CD4-positive, alpha-beta T cell treated with Interleukin-21 for 1 hour (primary cell): ENCODE results near the gene HIGD1A.

Source experiments
- DNase-seq: peaks from one replicate; pipeline ENCODE4 v3.0.0-alpha.2; 2020

The HIGD1A gene

GRCh38 chr3:42795621-42796181 is 8.6 kb downstream of the HIGD1A start:
- no peak for DNase-seq

- no peak for DNase-seq
Observed at GRCh38 chr3:42790714-42791229, 13.5 kb downstream of the HIGD1A start.

GRCh38 chr3:42786631-42787030 is 17.7 kb downstream of the HIGD1A start:
- no peak for DNase-seq

- no peak for DNase-seq
Observed at GRCh38 chr3:42786212-42786611, 18.1 kb downstream of the HIGD1A start.

- peak; percentile 75 for DNase-seq
Observed at GRCh38 chr3:42780892-42781700, 23.2 kb downstream of the HIGD1A start.

GRCh38 chr3:42780398-42780797 is 23.9 kb downstream of the HIGD1A start:
- DNase-seq, result no peak

DNA sequence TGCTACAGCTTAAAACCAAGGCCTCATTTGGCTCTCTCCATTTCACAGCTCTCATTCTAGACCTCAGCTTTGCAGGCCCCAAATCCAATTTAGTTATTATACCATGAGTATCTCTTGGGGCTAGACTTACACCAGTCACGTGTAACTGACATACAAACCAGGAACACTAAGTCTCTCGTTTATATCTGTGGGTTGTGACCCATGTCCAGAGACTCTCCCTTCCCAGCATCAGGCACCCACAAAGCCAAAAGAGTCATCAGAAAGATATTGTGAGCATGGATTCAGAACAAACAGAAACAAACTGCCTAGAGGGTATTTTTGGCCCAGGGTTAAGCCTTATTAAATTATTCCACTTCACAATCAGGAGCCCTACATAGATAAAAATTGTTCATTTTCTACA is 25.6 kb downstream of the HIGD1A start:
- DNase-seq, result no peak

DNA sequence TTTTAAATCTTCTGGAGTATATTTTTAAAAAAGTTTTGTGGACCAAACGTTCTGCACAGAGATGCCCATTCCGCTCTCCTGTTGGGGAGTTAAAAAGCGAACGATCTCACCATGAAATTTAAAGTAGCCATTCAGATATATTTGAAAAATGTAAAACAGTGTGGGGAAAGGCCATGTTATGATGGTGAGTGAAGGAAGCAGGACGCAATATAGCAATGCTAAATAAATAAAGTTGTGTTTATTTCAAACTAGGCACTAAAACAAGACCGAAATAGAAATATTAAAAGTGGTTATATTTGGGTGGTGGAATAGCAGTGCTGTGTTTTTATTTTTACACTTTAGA is 30.9 kb downstream of the HIGD1A start:
- DNase-seq, result no peak

GRCh38 chr3:42772670-42773408 is 31.5 kb downstream of the HIGD1A start, which contains the start of gene CCDC13:
Gene CCDC13, minus strand, starts transcription at chr3:42773253. Its CDS starts 14,908 bp downstream, at chr3:42758345.
- DNase-seq, result peak; percentile 91

DNA sequence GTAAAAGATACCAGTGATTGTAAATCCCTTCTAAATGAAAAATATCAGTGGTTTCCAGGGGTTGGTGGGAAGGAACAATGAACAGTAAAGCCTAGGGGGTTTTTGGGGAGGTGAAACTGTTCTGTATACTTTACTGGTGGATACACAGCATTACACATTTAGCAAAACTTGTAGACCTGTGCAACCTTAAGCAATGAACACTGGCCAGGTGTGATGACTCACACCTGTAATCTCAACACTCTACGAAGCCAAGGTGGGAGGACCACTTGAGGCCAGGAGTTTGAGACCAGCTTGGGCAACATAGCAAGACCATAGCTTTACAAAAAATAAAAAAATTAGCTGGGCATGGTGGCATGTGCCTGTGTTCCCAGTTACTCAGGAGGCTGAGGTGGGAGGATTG is 33.0 kb downstream of the HIGD1A start:
- no peak for DNase-seq

GRCh38 chr3:42769477-42770131 is 34.7 kb downstream of the HIGD1A start:
- no peak for DNase-seq

DNA sequence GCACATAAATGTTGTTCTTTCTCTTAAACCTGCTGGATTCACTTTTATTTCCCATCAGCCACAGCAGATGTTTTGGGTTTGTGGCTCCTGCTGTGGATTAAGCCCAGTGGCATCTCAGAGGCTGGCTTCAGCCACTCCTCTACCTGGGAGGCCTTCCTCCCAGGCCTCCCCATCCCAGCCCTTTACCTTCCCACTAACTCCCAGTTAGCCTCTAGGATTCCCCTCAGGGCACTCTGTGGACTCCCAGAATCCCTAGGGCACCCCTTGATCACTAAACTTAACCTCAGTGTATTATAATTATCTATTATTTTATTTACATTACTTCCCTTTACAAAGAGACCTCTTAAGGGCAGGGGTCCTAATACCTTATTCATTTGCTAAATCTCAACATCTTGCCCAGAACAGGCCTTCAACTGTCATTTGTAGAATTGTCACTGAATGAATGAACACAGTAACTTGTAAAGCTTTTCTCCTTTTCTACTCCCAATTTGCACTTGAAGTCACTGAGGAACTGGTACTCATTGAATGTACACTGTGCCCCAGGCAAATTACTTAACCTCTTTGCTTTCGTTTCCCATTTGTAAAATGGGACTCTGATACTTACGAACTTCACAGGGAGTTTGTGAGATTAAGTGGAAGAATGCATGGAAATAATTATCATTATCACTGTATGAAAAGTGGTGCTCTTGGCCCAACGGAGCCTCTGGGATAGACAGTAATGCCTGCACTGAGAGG is 39.6 kb downstream of the HIGD1A start:
- DNase-seq, result no peak

GRCh38 chr3:42764115-42764514 is 40.2 kb downstream of the HIGD1A start:
- no peak for DNase-seq

DNA sequence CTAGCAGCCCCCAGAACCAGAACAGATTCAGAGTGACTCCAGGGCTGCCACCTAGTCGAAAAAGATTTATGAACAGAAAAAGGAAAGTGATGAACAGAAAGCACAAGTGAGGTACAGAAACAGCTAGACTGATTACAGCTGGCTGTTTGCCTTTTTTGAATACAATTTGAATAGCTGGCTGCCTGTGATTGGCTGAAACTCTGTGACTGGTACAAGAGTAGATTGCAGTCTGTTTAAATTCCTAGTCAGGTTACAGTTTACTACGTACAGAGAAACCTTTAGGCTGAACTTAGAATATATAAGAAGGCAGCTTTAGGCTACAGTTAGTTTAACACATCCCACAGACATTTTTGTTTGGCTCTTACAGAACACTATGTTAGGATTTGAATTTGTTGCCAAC is 41.3 kb downstream of the HIGD1A start:
- DNase-seq, result no peak

DNA sequence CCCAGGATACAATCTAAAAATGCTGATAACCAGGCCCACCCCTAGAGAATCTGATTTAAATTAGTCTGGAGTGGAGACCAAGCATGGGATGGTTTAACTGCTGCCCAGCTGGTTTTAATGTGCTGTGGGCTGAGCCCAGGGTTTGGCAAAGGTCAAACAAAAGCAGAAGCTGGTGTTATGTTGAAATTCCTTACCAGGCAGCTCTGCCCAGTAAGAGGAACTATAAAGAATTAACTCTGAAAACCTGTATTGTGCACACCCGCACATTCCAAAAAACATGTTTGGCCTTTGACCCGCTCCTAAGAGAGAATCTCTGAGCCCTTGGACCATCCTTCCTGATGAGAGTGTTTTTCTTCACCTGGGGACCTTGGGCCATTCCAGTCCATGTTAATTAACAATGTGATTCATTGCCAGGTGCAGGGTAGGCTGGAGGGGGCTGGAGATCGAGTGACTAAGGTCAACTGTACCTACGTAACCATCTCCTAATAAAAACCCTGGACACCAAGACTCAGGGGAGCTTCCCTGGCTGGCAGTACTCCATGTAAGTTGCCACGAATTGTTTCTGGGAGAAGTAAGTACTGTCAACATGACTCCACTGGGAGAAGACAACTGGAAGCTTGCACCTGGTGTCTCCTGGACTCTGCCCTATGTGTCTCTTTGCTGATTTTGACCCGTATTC is 42.1 kb downstream of the HIGD1A start:
- no peak for DNase-seq

DNA sequence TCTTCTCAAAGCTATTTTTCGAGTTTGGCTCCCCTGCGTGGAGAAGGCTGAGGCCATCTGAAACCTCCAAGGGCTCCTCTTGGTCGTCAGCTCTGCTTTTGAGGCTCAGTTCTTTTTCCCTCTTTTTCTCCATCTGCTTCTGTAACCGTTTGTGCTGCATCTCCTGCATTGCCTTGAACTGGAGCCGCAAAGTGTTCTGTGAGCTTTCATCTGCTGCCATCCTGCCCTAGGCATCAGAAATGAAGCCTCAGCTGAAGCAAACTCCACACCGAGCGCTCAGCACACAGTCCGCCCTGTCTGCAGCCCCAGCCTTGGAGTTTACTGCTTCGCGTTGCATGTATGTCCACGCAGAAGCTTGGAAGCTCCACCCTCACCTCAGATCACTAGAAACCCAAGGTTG is 46.2 kb downstream of the HIGD1A start:
- DNase-seq, result no peak

DNA sequence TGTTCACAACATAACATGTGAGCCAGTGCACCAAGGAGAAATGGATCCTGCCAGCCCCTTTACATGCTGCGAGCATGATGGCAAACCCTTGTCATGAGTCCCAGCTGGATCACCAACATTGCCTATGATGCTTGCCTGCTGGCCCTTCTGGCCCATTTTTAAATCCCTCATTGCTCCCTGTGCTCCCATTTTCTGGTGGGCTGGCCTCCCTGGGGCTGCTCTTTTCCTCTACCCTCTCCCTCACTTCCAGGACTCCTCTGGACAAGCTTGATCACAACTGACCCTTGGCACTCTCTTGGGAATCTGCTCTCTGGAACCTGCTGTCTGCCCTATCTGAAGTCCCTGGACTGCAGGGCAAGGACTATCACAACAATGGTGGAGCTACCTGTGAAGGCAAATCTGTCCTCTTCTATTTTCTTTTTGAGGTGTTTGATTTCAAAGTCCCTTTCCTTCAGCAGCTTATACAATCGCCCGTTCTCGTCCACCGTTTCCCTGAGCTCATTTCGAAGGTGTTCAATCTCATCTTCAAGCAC is 47.5 kb downstream of the HIGD1A start:
- DNase-seq, result no peak

DNA sequence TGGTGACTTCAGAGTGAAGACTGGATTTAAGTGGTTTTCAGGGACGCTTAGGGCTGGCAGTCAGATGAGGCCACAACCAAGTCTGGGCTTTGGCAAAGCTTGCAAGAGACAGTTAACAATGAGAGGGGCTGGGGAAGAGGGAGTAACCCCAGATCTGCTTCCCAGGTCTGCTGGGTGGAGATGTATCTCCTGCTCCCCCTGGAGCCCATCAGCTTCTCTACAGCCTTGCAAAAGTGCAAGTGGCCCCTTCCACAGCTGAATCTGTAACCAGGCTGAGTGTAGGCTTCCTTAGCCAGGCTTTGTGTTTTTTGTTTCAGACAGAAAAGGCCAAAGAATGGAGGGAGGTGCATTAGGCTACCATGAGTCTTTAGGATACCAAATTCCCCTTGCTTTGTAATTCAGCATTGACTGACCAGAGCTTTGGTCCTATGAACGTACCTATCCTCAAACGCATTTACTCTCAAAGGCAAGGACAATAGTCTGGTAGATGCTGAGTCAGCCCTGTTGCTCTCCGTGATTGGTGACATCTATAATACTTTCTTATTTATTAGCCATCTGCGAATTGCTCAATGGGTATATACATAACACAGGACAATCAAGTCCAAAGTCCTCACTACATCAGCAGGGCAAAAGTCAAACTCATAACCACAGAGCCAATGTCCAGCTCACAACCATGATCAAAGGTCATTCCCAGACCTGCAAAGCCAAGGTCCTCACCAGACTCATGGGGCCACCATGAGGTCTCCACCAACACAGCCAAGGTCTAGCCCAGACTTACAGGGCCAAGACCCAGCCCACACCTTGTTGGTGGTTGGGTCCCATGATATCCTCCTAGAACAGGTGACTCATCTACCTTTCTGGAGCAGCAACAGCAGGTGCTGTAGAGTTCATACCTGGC is 48.4 kb downstream of the HIGD1A start:
- peak; percentile 32 for DNase-seq

- DNase-seq, result no peak
Observed at GRCh38 chr3:42753757-42754156, 50.5 kb downstream of the HIGD1A start.

GRCh38 chr3:42752961-42753360 is 51.3 kb downstream of the HIGD1A start:
- no peak for DNase-seq

GRCh38 chr3:42752441-42752840 is 51.8 kb downstream of the HIGD1A start:
- no peak for DNase-seq
